SK-N-MC (cell line): ENCODE results near the gene IQCE.
A peak's percentile ranks its signal among the peaks of the same experiment; 100 is the strongest.

Experiments used
- DNase-seq: peaks from one replicate; pipeline ENCODE4 v3.0.0-alpha.2; 2011; ENCODE audit warnings: low read depth, low spot score
- H3K27ac ChIP-seq: fragments of 200-600 bp; sonication (generic); 2 replicates; pipeline ENCODE4 v1.5.1; 2016; ENCODE audit warnings: mixed run types
- H3K36me3 ChIP-seq: fragments of 200-600 bp; sonication (generic); 2 replicates; pipeline ENCODE4 v1.6.1; 2017; ENCODE audit warnings: antibody characterized with exemption, low read length, mixed read lengths; ENCODE audit not compliant: insufficient read depth
- H3K4me3 ChIP-seq: fragments of 200-600 bp; sonication (generic); 2 replicates; pipeline ENCODE4 v1.5.1; 2016
- H3K9ac ChIP-seq: fragments of 200-600 bp; sonication (generic); 2 replicates; pipeline ENCODE4 v1.8.0; 2017; ENCODE audit warnings: mixed run types, mixed read lengths; ENCODE audit not compliant: insufficient read length
- H3K9me3 ChIP-seq: fragments of 200-600 bp; sonication (generic); 2 replicates; pipeline ENCODE4 v1.6.1; 2017; ENCODE audit warnings: low read depth, mild to moderate bottlenecking, antibody characterized with exemption, low read length, moderate library complexity, mixed read lengths
- EZH2 ChIP-seq: fragments of 200-600 bp; sonication (generic); IDR thresholded peaks from one replicate; pipeline ENCODE4 v1.6.1; 2017; ENCODE audit warnings: antibody characterized with exemption
- FOXP2 ChIP-seq: optimal IDR thresholded peaks from 2 replicates; pipeline ENCODE3; 2011; ENCODE audit warnings: mild to moderate bottlenecking, moderate library complexity; ENCODE audit not compliant: insufficient read depth; ENCODE audit errors: extremely low read length, control extremely low read depth
- POLR2AphosphoS5 ChIP-seq: IDR thresholded peaks from 2 replicates; pipeline ENCODE4 v1.6.1; 2012; ENCODE audit warnings: mild to moderate bottlenecking, low read depth, low read length, borderline replicate concordance

IQCE gene

GRCh38 chr7:2657920-2658671, 99.3 kb downstream of the IQCE start:
- TF ChIP-seq POLR2AphosphoS5 = 0 out of 2 replicates have a peak, but pooled peaks have one; percentile 18
- TF ChIP-seq FOXP2 = no peak
- TF ChIP-seq EZH2 = no peak
- H3K27ac ChIP-seq = no peak overlapping the region
- no peak overlapping the region for H3K4me3 ChIP-seq
- no peaks in the 10 kb centered on the region for H3K9me3 ChIP-seq
- H3K36me3 ChIP-seq = no peaks in the 10 kb centered on the region; the same call in 1 of the 2 replicates
- no peak overlapping the region for H3K9ac ChIP-seq
- no peak for DNase-seq

GRCh38 chr7:2658941-2659340, 100.2 kb downstream of the IQCE start:
- TF ChIP-seq FOXP2 (no peak), POLR2AphosphoS5 (no peak), EZH2 (no peak)
- DNase-seq = no peak
- H3K36me3 ChIP-seq = no peaks in the 10 kb centered on the region; the same call in 1 of the 2 replicates

GRCh38 chr7:2659556-2660358, 101.0 kb downstream of the IQCE start:
- 0 out of 2 replicates have a peak overlapping the region, but pooled peaks have one; percentile 25 for H3K27ac ChIP-seq
- no peak for DNase-seq
- TF ChIP-seq EZH2 (no peak), FOXP2 (no peak), POLR2AphosphoS5 (no peak)

More at GRCh38 chr7:2658941-2659340, 100.2 kb downstream of the IQCE start:
- Histone ChIP-seq H3K27ac (no peak overlapping the region), H3K9ac (no peak overlapping the region), H3K4me3 (no peak overlapping the region), H3K9me3 (no peaks in the 10 kb centered on the region)

GRCh38 chr7:2660359-2661095, 101.7 kb downstream of the IQCE start:
- 0 out of 2 replicates have a peak overlapping the region, but pooled peaks have one; percentile 25 for H3K27ac ChIP-seq
- H3K36me3 ChIP-seq = no peaks in the 10 kb centered on the region; the same call in 1 of the 2 replicates
- no peak for DNase-seq
- no peak overlapping the region for H3K9ac ChIP-seq
- no peak overlapping the region for H3K4me3 ChIP-seq
- TF ChIP-seq POLR2AphosphoS5 = no peak
- no peak for TF ChIP-seq EZH2
- no peak for TF ChIP-seq FOXP2
- H3K9me3 ChIP-seq = no peaks in the 10 kb centered on the region

More at GRCh38 chr7:2659556-2660358, 101.0 kb downstream of the IQCE start:
- Histone ChIP-seq H3K9ac (no peak overlapping the region), H3K4me3 (no peak overlapping the region), H3K36me3 (no peaks in the 10 kb centered on the region; the same call in 1 of the 2 replicates), H3K9me3 (no peaks in the 10 kb centered on the region)

- TF ChIP-seq POLR2AphosphoS5 (no peak), EZH2 (no peak), FOXP2 (no peak)
- DNase-seq = no peak
- no peak overlapping the region for H3K9ac ChIP-seq
- H3K36me3 ChIP-seq = no peaks in the 10 kb centered on the region; the same call in 1 of the 2 replicates
- H3K27ac ChIP-seq = no peak overlapping the region
- H3K4me3 ChIP-seq = no peak overlapping the region
- H3K9me3 ChIP-seq = no peaks in the 10 kb centered on the region
These were observed 102.3 kb downstream of the IQCE start for GRCh38 chr7:2661096-2661449.

GRCh38 chr7:2661602-2662272, 103.0 kb downstream of the IQCE start:
- Histone ChIP-seq H3K27ac (no peak overlapping the region), H3K9ac (no peak overlapping the region), H3K9me3 (no peaks in the 10 kb centered on the region), H3K36me3 (no peaks in the 10 kb centered on the region; the same call in 1 of the 2 replicates), H3K4me3 (no peak overlapping the region)
- TF ChIP-seq EZH2 (no peak), FOXP2 (no peak)
- DNase-seq = no peak

- Histone ChIP-seq H3K9me3 (no peaks in the 10 kb centered on the region), H3K27ac (no peak overlapping the region), H3K4me3 (no peak overlapping the region), H3K9ac (no peak overlapping the region), H3K36me3 (no peaks in the 10 kb centered on the region; the same call in 1 of the 2 replicates)
- DNase-seq = no peak
- no peak for TF ChIP-seq FOXP2
- TF ChIP-seq POLR2AphosphoS5 = no peak
- no peak for TF ChIP-seq EZH2
These were observed 103.7 kb downstream of the IQCE start for GRCh38 chr7:2662273-2663120.
